ENCODE data around the gene HYLS1.
"Not testable (repeated sequence)": the region's sequence is repeated elsewhere in the genome, so short reads cannot be mapped to it uniquely, and the experiment has no call there.

HYLS1 gene

GRCh38 chr11:125903711-125904659 lies 16.5 kb downstream of the HYLS1 start, which contains the start of gene DDX25:
Gene DDX25 (plus strand): TSS chr11:125904508. CDS start chr11:125904518, 10 bp downstream.
- no peak within 1 kb of the TSS for H3K27ac ChIP-seq (ENCODE audit: low read depth, low read length, severe bottlenecking)
- H3K4me3 ChIP-seq (ENCODE audit: extremely low read depth, insufficient read depth, low read length, poor library complexity, severe bottlenecking), result peak within 1 kb of the TSS; percentile 73
- H3K4me1 ChIP-seq (ENCODE audit: control insufficient read depth, insufficient read depth, low read length, poor library complexity, severe bottlenecking), result no peaks in the 10 kb centered on the region
- 4 to 8% methylated on average over 25 to 37 of the region's 81 CpGs for WGBS, 2 experiments (ENCODE audit: insufficient coverage in 2 of 2)
- peaks cover 15% of the 10 kb centered on the region for H3K36me3 ChIP-seq (ENCODE audit: control insufficient read depth, insufficient read depth, low read length)
- H3K9me3 ChIP-seq (ENCODE audit: control insufficient read depth, low read length), result peaks cover 7% of the 10 kb centered on the region

- Histone ChIP-seq H3K4me3 (ENCODE audit: extremely low read depth, insufficient read depth, low read length, poor library complexity, severe bottlenecking) (peak overlapping the region; percentile 73), H3K9me3 (ENCODE audit: control insufficient read depth, low read length) (peaks cover 7% of the 10 kb centered on the region), H3K4me1 (ENCODE audit: control insufficient read depth, insufficient read depth, low read length, poor library complexity, severe bottlenecking) (no peaks in the 10 kb centered on the region), H3K27ac (ENCODE audit: low read depth, low read length, severe bottlenecking) (no peak overlapping the region), H3K36me3 (ENCODE audit: control insufficient read depth, insufficient read depth, low read length) (peaks cover 9% of the 10 kb centered on the region)
- 75 to 81% methylated on average over 8 to 10 of the region's 11 CpGs for WGBS, 2 experiments (ENCODE audit: insufficient coverage in 2 of 2)
These were observed 17.2 kb downstream of the HYLS1 start for GRCh38 chr11:125904678-125905077.

DNA sequence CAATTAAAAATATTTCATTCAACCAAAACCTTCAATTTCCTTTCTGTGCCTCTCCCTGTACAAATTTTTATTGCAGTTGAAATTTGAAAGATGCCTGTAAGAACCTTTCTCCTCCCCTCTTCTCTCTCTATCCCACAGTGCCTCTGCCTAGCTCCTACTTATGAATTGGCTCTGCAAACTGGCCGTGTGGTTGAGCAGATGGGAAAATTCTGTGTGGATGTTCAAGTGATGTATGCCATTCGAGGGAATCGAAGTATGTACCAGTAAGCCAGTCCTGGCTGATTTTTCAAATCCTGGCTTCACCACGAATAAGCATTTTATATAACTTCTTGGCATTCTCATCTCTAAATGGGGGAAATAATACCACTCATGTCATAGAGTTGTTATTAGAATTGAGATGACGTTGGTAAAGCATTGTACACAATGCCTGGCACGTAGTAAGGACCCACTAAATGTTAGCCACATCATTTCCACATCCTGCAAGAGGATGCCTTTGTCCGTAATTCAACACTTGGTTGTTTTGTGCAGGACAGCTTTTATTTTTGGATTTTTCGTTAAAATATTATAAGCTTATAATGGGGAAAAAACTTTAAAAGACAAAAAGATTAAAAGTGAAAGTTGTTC lies 22.9 kb downstream of the HYLS1 start:
- Histone ChIP-seq H3K27ac (ENCODE audit: low read depth, low read length, severe bottlenecking) (no peak overlapping the region), H3K9me3 (ENCODE audit: control insufficient read depth, low read length) (no peaks in the 10 kb centered on the region), H3K4me3 (ENCODE audit: extremely low read depth, insufficient read depth, low read length, poor library complexity, severe bottlenecking) (no peak overlapping the region), H3K36me3 (ENCODE audit: control insufficient read depth, insufficient read depth, low read length) (no peaks in the 10 kb centered on the region), H3K4me1 (ENCODE audit: control insufficient read depth, insufficient read depth, low read length, poor library complexity, severe bottlenecking) (no peaks in the 10 kb centered on the region)
- WGBS, 2 experiments (ENCODE audit: insufficient coverage in 2 of 2), result 86 to 100% methylated on average over 2 to 4 of the region's 8 CpGs

DNA sequence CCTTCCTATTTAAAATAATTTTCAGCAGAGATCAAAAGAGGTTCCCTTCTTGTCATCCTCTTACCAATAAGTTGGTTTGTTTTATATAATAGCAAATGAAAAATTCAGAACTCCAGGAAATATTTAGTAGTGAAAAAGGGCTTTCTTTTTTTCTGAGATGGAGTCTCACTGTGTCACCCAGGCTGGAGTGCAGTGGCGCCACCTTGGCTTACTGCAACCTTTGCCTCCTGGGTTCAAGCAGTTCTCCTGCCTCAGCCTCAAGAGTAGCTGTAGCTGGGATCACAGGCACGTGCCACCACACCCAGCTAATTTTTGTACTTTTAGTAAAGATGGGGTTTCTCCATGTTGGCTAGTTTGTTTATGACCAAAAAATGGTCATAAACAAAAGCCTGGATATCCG lies 27.1 kb downstream of the HYLS1 start:
- H3K27ac ChIP-seq (ENCODE audit: low read depth, low read length, severe bottlenecking); H3K4me3 ChIP-seq (ENCODE audit: extremely low read depth, insufficient read depth, low read length, poor library complexity, severe bottlenecking); H3K9me3 ChIP-seq (ENCODE audit: control insufficient read depth, low read length); H3K36me3 ChIP-seq (ENCODE audit: control insufficient read depth, insufficient read depth, low read length); H3K4me1 ChIP-seq (ENCODE audit: control insufficient read depth, insufficient read depth, low read length, poor library complexity, severe bottlenecking): not testable (repeated sequence)
- 67 to 90% methylated on average over 1 to 2 of the region's 3 CpGs for WGBS, 2 experiments (ENCODE audit: insufficient coverage in 2 of 2)

DNA sequence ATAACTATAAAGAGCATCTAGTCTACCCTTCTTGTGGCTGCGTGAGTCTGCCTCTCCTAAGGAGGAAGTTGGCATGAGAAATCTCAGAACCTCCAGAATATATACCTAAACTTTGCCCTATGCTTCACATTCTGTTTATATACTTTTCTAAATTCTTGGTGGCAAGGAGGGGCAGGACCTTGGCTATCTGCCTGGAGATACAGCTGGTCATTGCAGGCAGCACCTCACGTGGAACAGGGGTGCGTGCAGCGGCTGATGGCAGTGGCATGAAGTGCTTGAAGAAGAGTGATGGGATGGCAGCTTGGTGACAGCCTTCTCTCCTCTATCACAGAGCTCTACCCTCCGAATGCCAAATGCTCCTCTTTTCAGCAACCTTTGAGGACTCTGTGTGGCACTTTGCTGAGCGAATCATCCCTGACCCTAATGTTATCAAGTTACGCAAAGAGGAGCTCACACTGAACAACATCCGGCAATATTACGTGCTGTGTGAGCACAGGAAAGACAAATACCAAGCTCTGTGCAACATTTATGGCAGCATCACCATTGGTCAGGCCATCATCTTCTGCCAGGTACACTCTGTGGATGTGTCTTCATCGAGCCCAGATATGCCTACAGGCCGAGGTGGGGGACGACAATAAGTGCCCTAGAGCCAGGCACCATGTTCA lies 29.3 kb downstream of the HYLS1 start:
- H3K36me3 ChIP-seq (ENCODE audit: control insufficient read depth, insufficient read depth, low read length), result no peaks in the 10 kb centered on the region
- WGBS, 2 experiments (ENCODE audit: insufficient coverage in 2 of 2), result 91 to 96% methylated on average over 11 of the region's 12 CpGs

GRCh38 chr11:125918140-125918840 lies 30.8 kb downstream of the HYLS1 start:
- H3K9me3 ChIP-seq (ENCODE audit: control insufficient read depth, low read length), result no peaks in the 10 kb centered on the region
- 77 to 83% methylated on average over 9 to 11 of the region's 13 CpGs for WGBS, 2 experiments (ENCODE audit: insufficient coverage in 2 of 2)
- H3K4me3 ChIP-seq (ENCODE audit: extremely low read depth, insufficient read depth, low read length, poor library complexity, severe bottlenecking), result no peak overlapping the region
- H3K4me1 ChIP-seq (ENCODE audit: control insufficient read depth, insufficient read depth, low read length, poor library complexity, severe bottlenecking), result no peaks in the 10 kb centered on the region
- H3K27ac ChIP-seq (ENCODE audit: low read depth, low read length, severe bottlenecking), result no peak overlapping the region
- H3K36me3 ChIP-seq (ENCODE audit: control insufficient read depth, insufficient read depth, low read length), result no peaks in the 10 kb centered on the region

More for the DNA sequence above, 29.3 kb downstream of the HYLS1 start:
- Histone ChIP-seq H3K9me3 (ENCODE audit: control insufficient read depth, low read length) (no peaks in the 10 kb centered on the region), H3K4me1 (ENCODE audit: control insufficient read depth, insufficient read depth, low read length, poor library complexity, severe bottlenecking) (no peaks in the 10 kb centered on the region), H3K27ac (ENCODE audit: low read depth, low read length, severe bottlenecking) (no peak overlapping the region), H3K4me3 (ENCODE audit: extremely low read depth, insufficient read depth, low read length, poor library complexity, severe bottlenecking) (no peak overlapping the region)

GRCh38 chr11:125921042-125921441 lies 33.6 kb downstream of the HYLS1 start:
- 90 to 93% methylated on average over 5 to 6 of the region's 9 CpGs for WGBS, 2 experiments (ENCODE audit: insufficient coverage in 2 of 2)
- Histone ChIP-seq H3K9me3 (ENCODE audit: control insufficient read depth, low read length) (no peaks in the 10 kb centered on the region), H3K4me3 (ENCODE audit: extremely low read depth, insufficient read depth, low read length, poor library complexity, severe bottlenecking) (no peak overlapping the region), H3K4me1 (ENCODE audit: control insufficient read depth, insufficient read depth, low read length, poor library complexity, severe bottlenecking) (no peaks in the 10 kb centered on the region), H3K36me3 (ENCODE audit: control insufficient read depth, insufficient read depth, low read length) (no peaks in the 10 kb centered on the region), H3K27ac (ENCODE audit: low read depth, low read length, severe bottlenecking) (no peak overlapping the region)

DNA sequence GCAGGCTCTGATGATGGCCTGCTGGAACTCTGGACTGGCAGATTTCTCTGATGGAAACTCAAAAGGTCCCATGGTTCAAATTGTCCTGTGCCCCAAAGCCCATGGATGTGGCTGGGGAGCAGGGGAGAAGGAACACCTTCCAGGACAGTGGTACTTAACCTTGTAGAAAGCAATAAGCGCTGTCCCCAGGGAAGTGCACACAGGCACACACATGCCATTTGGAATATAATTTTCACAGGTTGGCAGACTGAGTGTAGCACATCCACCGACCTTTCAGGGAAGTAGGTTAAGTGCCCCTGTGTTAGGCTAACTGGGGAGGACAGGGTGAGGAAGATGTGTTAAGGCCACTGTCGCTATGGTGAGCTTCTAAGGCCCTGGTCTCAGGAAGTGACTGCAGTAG lies 34.7 kb downstream of the HYLS1 start:
- H3K9me3 ChIP-seq (ENCODE audit: control insufficient read depth, low read length), result no peaks in the 10 kb centered on the region
- no peaks in the 10 kb centered on the region for H3K4me1 ChIP-seq (ENCODE audit: control insufficient read depth, insufficient read depth, low read length, poor library complexity, severe bottlenecking)
- H3K4me3 ChIP-seq (ENCODE audit: extremely low read depth, insufficient read depth, low read length, poor library complexity, severe bottlenecking), result no peak overlapping the region
- no peak overlapping the region for H3K27ac ChIP-seq (ENCODE audit: low read depth, low read length, severe bottlenecking)
- 76 to 91% methylated on average over 2 to 3 of the region's 3 CpGs for WGBS, 2 experiments (ENCODE audit: insufficient coverage in 2 of 2)
- H3K36me3 ChIP-seq (ENCODE audit: control insufficient read depth, insufficient read depth, low read length), result no peaks in the 10 kb centered on the region

- Histone ChIP-seq H3K36me3 (ENCODE audit: control insufficient read depth, insufficient read depth, low read length) (no peaks in the 10 kb centered on the region), H3K4me3 (ENCODE audit: extremely low read depth, insufficient read depth, low read length, poor library complexity, severe bottlenecking) (no peak overlapping the region), H3K9me3 (ENCODE audit: control insufficient read depth, low read length) (no peaks in the 10 kb centered on the region), H3K4me1 (ENCODE audit: control insufficient read depth, insufficient read depth, low read length, poor library complexity, severe bottlenecking) (no peaks in the 10 kb centered on the region), H3K27ac (ENCODE audit: low read depth, low read length, severe bottlenecking) (no peak overlapping the region)
- 0% methylated on average over 3 to 4 of the region's 8 CpGs for WGBS, 2 experiments (ENCODE audit: insufficient coverage in 2 of 2)
These were observed 35.6 kb downstream of the HYLS1 start for GRCh38 chr11:125923012-125923579.

- Histone ChIP-seq H3K36me3 (ENCODE audit: control insufficient read depth, insufficient read depth, low read length) (no peaks in the 10 kb centered on the region), H3K4me1 (ENCODE audit: control insufficient read depth, insufficient read depth, low read length, poor library complexity, severe bottlenecking) (no peaks in the 10 kb centered on the region), H3K9me3 (ENCODE audit: control insufficient read depth, low read length) (no peaks in the 10 kb centered on the region), H3K27ac (ENCODE audit: low read depth, low read length, severe bottlenecking) (no peak overlapping the region), H3K4me3 (ENCODE audit: extremely low read depth, insufficient read depth, low read length, poor library complexity, severe bottlenecking) (no peak overlapping the region)
- WGBS, 2 experiments (ENCODE audit: insufficient coverage in 2 of 2), result 90 to 92% methylated on average over 8 of the region's 8 CpGs
These were observed 36.2 kb downstream of the HYLS1 start for GRCh38 chr11:125923633-125924032.
